NB4 (cell line): ENCODE measurements around the gene CLDN2.

ENCODE experiments used
- CTCF ChIP-seq: IDR thresholded peaks from one replicate; pipeline ENCODE4 v1.5.1; 2012; ENCODE audit warnings: low read depth, low read length
- MYC ChIP-seq: IDR thresholded peaks from 2 replicates; pipeline ENCODE4 v1.6.1; 2011; ENCODE audit warnings: low read depth, low read length

- TF ChIP-seq CTCF (no peak), MYC (no peak)
These were observed 20.4 kb upstream of the CLDN2 start for GRCh38 chrX:106899841-106900240.
